Erythroblast (primary cell): ENCODE data around the gene LRP1-AS.

Experiments used
- GATA1 ChIP-seq: IDR thresholded peaks from 2 replicates; pipeline ENCODE4 v1.6.1; 2011; ENCODE audit warnings: low read depth, mild to moderate bottlenecking, control low read depth, low read length, moderate library complexity
- POLR2A ChIP-seq: IDR thresholded peaks from 2 replicates; pipeline ENCODE4 v1.6.1; 2011; ENCODE audit warnings: mild to moderate bottlenecking, low read length

GRCh38 chr12:57195611-57196371 is 48.4 kb upstream of the LRP1-AS start:
- TF ChIP-seq POLR2A: no peak
- TF ChIP-seq GATA1: no peak
